ENCODE measurements around the gene ZMIZ1.

DNA sequence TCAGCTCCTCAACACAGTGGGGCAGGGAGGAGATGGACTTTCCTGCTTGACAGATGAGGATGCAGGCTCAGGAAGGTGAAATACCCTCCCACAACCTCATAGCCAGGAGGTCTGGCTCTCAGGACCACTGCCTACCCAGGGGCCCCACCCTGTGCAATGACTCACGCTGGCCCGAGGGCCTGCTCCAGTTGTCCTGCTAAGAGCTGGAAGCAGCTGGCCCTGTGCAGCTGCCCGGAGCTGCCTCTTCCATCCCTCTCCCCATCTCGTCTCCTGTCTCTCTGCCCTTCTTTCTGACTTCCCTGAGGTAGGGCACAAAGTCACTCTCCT is 123.9 kb downstream of the ZMIZ1 start:
- no peak for TF ChIP-seq EZH2 (IDR thresholded peaks at IDR 0.05; ENCODE audit: borderline replicate concordance, insufficient read depth, low read length, poor library complexity, severe bottlenecking)
- no peak for TF ChIP-seq TAF1 (IDR thresholded peaks at IDR 0.05; ENCODE audit: low read depth)
- TF ChIP-seq, protein P1, sequence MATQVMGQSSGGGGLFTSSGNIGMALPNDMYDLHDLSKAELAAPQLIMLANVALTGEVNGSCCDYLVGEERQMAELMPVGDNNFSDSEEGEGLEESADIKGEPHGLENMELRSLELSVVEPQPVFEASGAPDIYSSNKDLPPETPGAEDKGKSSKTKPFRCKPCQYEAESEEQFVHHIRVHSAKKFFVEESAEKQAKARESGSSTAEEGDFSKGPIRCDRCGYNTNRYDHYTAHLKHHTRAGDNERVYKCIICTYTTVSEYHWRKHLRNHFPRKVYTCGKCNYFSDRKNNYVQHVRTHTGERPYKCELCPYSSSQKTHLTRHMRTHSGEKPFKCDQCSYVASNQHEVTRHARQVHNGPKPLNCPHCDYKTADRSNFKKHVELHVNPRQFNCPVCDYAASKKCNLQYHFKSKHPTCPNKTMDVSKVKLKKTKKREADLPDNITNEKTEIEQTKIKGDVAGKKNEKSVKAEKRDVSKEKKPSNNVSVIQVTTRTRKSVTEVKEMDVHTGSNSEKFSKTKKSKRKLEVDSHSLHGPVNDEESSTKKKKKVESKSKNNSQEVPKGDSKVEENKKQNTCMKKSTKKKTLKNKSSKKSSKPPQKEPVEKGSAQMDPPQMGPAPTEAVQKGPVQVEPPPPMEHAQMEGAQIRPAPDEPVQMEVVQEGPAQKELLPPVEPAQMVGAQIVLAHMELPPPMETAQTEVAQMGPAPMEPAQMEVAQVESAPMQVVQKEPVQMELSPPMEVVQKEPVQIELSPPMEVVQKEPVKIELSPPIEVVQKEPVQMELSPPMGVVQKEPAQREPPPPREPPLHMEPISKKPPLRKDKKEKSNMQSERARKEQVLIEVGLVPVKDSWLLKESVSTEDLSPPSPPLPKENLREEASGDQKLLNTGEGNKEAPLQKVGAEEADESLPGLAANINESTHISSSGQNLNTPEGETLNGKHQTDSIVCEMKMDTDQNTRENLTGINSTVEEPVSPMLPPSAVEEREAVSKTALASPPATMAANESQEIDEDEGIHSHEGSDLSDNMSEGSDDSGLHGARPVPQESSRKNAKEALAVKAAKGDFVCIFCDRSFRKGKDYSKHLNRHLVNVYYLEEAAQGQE (IDR thresholded peaks at IDR 0.05; ENCODE audit: borderline replicate concordance), result no peak
- TF ChIP-seq CTCF (IDR thresholded peaks at IDR 0.05; ENCODE audit: poor library complexity, severe bottlenecking), result no peak
